ENCODE data around the gene CTXN1.
A peak's percentile ranks its signal among the peaks of the same experiment; 100 is the strongest.
"Not testable (repeated sequence)": the region's sequence is repeated elsewhere in the genome, so short reads cannot be mapped to it uniquely, and the experiment has no call there.

Gene CTXN1

DNA sequence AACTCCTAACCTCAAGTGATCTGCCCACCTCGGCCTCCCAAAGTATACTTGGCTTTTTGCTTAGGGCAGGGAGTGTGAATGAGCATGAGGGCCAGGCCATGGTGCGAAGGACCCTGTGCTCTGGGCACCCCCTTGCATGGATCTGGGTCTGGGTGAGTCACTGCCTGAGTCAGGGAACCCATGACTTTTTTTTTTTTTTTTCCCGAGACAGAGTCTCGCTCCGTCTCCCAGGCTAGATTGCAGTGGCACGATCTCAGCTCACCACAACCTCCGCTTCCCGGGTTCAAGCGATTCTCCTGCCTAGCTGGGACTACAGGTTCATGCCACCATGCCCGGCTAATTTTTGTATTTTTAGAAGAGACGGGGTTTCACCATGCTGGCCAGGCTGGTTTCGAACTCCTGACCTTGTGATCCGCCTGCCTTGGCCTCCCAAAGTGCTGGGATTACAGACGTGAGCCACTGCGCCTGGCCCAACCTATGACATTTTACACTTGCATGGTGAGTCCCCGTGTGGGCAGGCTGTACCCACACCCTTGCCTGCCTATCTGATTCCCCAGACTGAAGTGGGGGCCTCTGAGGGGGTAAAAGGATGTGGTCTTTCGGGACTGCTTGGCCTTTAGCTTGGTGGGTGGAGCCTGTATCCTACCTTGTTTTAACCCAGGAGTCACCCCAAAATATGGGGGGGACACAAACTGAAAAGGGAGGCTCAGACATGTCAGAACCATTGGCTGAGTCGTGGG, 32.4 kb downstream of the CTXN1 start:
- not testable (repeated sequence) for H3K9me3 Mint-ChIP-seq; H3K4me3 Mint-ChIP-seq; H3K27ac Mint-ChIP-seq; H3K36me3 Mint-ChIP-seq (ENCODE audit: low read depth); H3K4me1 Mint-ChIP-seq (ENCODE audit: low read depth)
- peaks cover 15% of the 10 kb centered on the region for H3K27me3 Mint-ChIP-seq

DNA sequence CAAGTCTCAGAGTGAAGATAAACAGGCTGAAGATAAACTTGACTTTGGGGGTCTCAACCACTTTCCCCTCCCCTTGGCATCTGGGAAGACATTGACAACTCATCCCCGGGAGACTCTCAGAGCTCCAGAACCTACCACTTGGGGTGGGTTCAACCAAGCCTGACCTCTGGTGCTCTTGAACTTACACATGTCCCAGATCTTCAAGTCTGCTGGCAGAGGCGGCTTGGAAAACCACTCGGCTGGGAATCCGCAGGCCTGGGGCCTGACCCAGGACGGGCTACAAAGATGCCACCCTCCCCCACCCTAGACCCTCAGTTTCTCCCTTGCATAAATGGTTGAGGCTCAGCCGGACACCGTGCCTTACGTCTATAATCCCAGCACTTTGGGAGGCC, 37.1 kb downstream of the CTXN1 start:
- Mint-ChIP-seq H3K27ac (no peak overlapping the region), H3K9me3 (no peaks in the 10 kb centered on the region), H3K27me3 (peaks cover 17% of the 10 kb centered on the region), H3K4me3 (no peak overlapping the region), H3K4me1 (ENCODE audit: low read depth) (peaks cover 4% of the 10 kb centered on the region), H3K36me3 (ENCODE audit: low read depth) (no peaks in the 10 kb centered on the region)

DNA sequence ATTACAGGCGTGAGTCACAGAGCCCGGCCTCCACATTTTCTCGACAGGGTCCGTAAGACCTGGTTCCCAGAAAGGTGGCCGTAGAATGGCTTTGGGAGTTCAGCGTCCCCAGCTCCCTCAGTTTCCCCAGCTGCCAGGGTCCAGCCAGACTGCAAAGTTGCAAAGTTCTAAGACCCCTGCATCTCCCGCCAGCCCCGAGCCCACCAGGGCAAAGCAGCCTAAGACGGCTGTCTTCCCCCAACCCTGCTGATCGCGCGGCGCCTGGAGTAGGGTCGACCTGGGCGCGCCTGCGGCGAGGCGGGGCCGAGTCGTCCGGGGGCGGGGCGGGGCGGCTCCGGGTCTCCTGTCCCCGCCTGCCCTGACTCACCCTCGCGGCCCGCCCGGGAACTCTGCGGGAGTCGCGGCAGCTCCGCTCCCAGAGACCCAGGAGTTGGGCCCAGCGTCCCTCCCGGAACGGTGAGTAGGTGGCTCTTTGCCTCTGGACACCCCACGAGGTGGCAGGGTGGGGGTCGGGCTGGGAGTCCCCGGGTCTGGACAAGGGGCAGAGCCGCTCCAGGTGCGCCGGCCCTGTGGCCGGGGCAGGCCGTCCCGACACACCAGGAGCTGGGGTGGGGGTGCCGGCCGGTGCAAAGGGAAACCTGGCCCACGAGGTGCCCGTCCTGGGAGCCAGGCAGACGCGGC, 37.6 kb downstream of the CTXN1 start, which contains the start of gene LRRC8E:
TSS of gene LRRC8E (plus strand) at position 366 of the 681 bp plus-strand sequence. CDS start 7,094 bp downstream, outside the sequence.
- Mint-ChIP-seq H3K4me3 (no peak within 1 kb of the TSS), H3K36me3 (ENCODE audit: low read depth) (no peaks in the 10 kb centered on the region), H3K27ac (no peak within 1 kb of the TSS), H3K9me3 (no peaks in the 10 kb centered on the region), H3K27me3 (peaks cover 17% of the 10 kb centered on the region), H3K4me1 (ENCODE audit: low read depth) (no peaks in the 10 kb centered on the region)

DNA sequence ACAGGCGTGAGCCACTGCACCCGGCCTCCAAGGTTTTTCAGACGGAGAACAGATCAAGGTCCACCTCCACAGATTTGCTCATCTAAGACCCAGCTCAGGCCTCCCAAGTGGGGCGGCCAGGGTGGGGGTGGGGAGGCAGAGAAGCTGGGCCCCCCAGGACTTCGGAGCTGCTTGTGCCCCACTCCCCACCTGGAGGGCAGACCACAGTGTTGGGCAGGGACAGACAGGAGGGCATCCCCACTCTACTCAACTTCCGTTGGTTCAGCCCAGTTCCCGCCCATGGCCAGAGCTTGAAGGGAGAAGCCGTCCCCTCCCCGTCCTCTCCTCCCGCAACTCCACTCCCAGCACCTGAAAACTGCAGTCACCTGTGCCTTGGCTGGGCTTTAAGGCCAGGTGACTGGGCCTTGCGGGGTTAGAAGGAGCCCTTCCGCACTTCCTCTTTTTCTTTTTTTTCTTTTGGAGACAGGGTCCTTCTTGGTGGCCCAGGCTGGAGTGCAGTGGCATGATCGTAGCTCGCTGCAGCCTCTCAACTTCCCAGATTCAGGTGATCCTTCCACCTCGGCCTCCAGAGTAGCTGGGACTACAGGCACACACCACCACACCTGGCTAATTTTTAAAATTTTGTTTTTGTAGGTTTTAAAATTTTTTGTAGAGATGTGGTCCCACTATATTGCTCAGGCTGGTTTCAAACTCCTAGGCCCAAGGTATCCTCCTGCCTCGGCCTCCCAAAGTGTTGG, 38.4 kb downstream of the CTXN1 start:
- no peak overlapping the region for H3K4me3 Mint-ChIP-seq
- H3K27me3 Mint-ChIP-seq: peaks cover 17% of the 10 kb centered on the region
- H3K27ac Mint-ChIP-seq: no peak overlapping the region
- H3K9me3 Mint-ChIP-seq: no peaks in the 10 kb centered on the region
- no peaks in the 10 kb centered on the region for H3K36me3 Mint-ChIP-seq (ENCODE audit: low read depth)
- no peaks in the 10 kb centered on the region for H3K4me1 Mint-ChIP-seq (ENCODE audit: low read depth)

DNA sequence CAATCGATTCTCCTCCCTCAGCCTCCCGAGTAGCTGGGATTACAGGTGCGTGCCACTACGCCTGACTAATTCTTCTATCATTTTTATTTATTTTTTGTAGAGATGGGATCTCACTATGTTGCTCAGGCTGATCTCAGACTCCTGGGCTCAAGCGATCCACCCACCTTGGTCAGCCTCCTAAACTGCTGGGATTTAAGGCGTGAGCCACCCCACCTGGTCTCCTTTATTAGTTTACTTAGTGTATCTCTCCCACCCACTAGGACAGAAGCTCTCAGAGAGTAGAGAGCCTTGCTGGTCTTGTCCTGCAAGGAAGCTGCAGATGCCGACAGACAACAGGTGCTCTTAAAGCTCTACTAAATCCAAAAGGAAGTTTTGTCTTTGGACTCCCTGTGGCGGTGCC, 40.1 kb downstream of the CTXN1 start:
- no peak overlapping the region for H3K4me3 Mint-ChIP-seq
- no peaks in the 10 kb centered on the region for H3K9me3 Mint-ChIP-seq
- no peaks in the 10 kb centered on the region for H3K4me1 Mint-ChIP-seq (ENCODE audit: low read depth)
- H3K36me3 Mint-ChIP-seq (ENCODE audit: low read depth): no peaks in the 10 kb centered on the region
- H3K27ac Mint-ChIP-seq: no peak overlapping the region
- H3K27me3 Mint-ChIP-seq: peaks cover 17% of the 10 kb centered on the region

DNA sequence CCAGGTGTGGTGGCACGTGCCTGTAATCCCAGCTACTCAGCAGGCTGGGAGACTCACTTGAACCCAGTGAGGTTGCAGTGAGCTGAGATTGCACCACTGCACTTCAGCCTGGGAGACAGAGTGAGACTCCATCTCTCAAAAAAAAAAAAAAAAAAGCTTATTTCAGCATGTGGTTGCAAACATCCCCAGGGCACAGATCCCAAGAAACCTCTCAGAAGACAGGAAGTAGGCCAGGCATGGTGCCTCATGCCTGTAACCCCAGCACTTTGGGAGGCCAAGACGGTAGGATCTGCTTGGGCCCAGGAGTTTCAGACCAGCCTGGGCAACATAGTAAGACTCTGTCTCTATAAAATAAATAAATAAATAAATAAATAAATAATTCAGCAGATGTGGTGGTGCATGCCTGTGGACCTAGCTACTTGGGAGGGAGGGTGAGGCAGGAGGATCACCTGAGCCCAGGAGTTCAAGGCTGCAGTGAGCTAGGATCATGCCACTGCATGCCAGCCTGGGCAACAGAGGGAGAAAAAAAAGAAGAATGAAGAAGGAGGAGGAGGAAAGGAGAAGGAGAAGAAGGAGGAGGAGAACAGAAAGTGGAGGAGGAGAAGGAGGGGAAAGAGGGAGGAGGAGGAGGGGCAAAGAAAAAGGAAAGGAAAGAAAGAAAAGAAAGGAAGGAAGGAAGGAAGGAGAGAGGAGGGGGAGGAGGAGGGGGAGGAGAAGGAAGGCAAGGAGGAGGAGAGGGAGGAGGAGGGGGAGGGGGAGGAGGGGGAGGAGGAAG, 42.0 kb downstream of the CTXN1 start:
- no peaks in the 10 kb centered on the region for H3K4me1 Mint-ChIP-seq (ENCODE audit: low read depth)
- H3K27me3 Mint-ChIP-seq: peaks cover 10% of the 10 kb centered on the region
- no peaks in the 10 kb centered on the region for H3K36me3 Mint-ChIP-seq (ENCODE audit: low read depth)
- no peak overlapping the region for H3K4me3 Mint-ChIP-seq
- H3K27ac Mint-ChIP-seq: no peak overlapping the region
- H3K9me3 Mint-ChIP-seq: no peaks in the 10 kb centered on the region

DNA sequence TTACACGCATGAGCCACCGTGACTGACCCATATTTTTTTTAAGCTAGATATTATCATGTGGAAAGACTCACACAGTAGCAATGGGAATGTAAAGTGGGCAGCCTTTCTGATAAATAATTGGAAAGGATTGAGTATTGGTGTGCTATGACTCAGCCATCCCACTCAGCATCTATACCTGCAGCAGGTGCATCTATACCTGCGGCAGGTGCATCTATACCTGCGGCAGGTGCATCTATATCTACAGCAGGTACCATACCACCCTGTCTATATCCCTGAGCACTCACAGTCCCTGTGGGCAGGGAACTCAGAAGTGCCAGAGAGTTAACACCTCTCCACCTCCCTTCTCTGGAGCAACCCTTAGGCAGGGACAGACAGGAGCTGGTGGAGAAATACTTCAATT, 42.8 kb downstream of the CTXN1 start:
- H3K4me3 Mint-ChIP-seq: no peak overlapping the region
- H3K27me3 Mint-ChIP-seq: peaks cover 7% of the 10 kb centered on the region
- no peaks in the 10 kb centered on the region for H3K9me3 Mint-ChIP-seq
- no peak overlapping the region for H3K27ac Mint-ChIP-seq
- no peaks in the 10 kb centered on the region for H3K4me1 Mint-ChIP-seq (ENCODE audit: low read depth)
- no peaks in the 10 kb centered on the region for H3K36me3 Mint-ChIP-seq (ENCODE audit: low read depth)

DNA sequence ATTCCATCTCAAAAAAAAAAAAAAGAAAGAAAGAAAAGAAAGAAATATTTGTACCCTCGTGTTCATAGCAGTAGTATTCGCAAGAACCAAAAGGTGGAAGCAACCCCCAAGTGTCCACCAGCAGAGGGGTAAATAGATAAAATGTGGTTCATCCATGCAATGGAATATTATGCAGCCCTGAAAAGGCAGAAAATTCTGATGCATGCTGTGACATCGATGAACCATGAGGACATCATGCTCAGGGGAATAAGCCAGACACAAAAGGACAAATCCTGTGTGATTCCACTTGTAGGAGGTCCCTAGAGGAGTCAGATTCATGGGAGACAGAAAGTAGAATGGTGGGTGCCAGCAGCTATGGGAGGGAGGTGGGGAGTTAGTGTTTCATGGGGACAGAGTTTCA, 44.0 kb downstream of the CTXN1 start:
- H3K4me3 Mint-ChIP-seq: no peak overlapping the region
- H3K27ac Mint-ChIP-seq: no peak overlapping the region
- peaks cover 7% of the 10 kb centered on the region for H3K27me3 Mint-ChIP-seq
- no peaks in the 10 kb centered on the region for H3K9me3 Mint-ChIP-seq
- no peaks in the 10 kb centered on the region for H3K4me1 Mint-ChIP-seq (ENCODE audit: low read depth)
- no peaks in the 10 kb centered on the region for H3K36me3 Mint-ChIP-seq (ENCODE audit: low read depth)

DNA sequence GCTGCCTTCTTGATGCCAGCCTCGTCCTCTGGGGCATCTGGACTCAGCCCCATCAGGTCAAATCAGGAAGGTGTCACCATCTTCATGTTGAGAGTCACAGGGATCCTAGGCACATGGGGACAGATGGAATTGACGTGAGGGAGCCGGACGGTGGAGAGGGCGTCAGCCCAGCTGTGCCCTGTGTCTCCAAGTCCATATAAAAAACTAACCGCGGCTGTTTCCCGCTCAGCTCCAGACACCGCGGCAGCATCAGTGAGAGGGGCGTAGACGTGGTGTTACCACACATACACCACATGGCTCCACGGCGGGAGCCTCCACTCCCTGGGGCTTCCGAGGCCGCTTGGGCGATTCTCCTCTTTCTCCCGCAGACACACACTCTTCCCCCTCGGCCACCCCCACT, 46.1 kb downstream of the CTXN1 start:
- H3K27ac Mint-ChIP-seq: no peak overlapping the region
- H3K4me1 Mint-ChIP-seq (ENCODE audit: low read depth): peaks cover 1% of the 10 kb centered on the region
- no peaks in the 10 kb centered on the region for H3K9me3 Mint-ChIP-seq
- no peak overlapping the region for H3K4me3 Mint-ChIP-seq
- peaks cover 4% of the 10 kb centered on the region for H3K27me3 Mint-ChIP-seq
- no peaks in the 10 kb centered on the region for H3K36me3 Mint-ChIP-seq (ENCODE audit: low read depth)

DNA sequence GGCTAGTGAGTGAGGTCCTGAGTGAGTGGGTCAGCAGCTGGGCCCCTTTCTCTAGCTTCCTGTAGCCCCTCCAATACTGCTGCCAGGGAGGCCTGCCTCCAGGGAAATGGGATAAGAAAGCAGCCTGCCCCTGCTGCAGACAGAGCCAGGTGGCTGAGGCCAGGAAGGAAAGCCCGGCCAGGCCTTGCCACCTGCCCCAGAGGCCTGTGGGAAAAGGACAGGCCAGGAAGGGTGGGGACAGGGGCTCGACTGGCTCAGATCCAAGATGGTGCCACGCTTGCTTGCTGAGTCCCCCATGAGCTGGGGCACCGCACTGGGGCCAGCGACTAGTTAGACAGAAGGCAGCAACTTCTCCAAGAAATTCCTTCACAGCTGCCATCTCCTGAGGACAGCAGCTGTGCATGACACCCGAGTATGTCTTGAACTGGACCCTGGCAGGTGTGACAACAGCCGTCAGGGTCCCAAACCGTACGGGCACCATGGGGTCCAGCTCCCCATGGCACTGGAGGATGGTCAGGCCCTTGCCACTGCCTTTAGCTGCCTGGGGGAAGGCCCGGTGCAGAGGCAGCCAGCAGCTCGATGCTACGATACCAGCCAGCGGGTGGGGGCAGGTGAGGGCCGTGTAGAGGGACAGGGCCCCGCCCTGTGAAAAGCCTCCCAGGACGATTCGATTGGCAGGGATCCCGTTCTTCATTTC, 46.7 kb downstream of the CTXN1 start:
- Mint-ChIP-seq H3K4me3 (no peak overlapping the region), H3K27me3 (peaks cover 7% of the 10 kb centered on the region), H3K36me3 (ENCODE audit: low read depth) (no peaks in the 10 kb centered on the region), H3K4me1 (ENCODE audit: low read depth) (peaks cover 5% of the 10 kb centered on the region), H3K9me3 (no peaks in the 10 kb centered on the region), H3K27ac (no peak overlapping the region)

GRCh38 chr19:7877249-7877836, 48.6 kb downstream of the CTXN1 start:
- H3K4me1 Mint-ChIP-seq (ENCODE audit: low read depth): peaks cover 8% of the 10 kb centered on the region

DNA sequence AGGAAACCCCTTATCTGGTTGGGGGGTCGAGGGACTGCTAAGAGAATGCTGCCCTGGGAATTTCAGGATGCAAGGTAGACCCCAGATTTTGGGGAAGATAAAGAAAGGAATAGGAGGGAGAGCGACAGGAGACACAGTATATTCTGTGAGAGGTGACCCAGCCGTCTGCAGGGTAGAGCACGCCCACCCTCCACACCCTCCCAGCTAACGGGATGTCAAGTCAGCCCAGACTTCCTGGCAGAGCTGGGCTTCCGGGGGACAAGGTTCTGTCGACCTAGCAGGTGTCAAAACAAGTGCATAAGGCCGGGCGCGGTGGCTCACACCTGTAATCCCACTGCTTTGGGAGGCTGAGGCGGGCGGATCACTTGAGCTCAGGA, 51.0 kb downstream of the CTXN1 start:
- Mint-ChIP-seq H3K4me1 (ENCODE audit: low read depth) (peaks cover 24% of the 10 kb centered on the region), H3K27me3 (peaks cover 24% of the 10 kb centered on the region), H3K27ac (no peak overlapping the region), H3K36me3 (ENCODE audit: low read depth) (no peaks in the 10 kb centered on the region), H3K9me3 (no peaks in the 10 kb centered on the region), H3K4me3 (no peak overlapping the region)

More at GRCh38 chr19:7877249-7877836, 48.6 kb downstream of the CTXN1 start:
- peaks cover 12% of the 10 kb centered on the region for H3K27me3 Mint-ChIP-seq
- no peak overlapping the region for H3K4me3 Mint-ChIP-seq
- H3K27ac Mint-ChIP-seq: peak overlapping the region; percentile 67
- H3K9me3 Mint-ChIP-seq: no peaks in the 10 kb centered on the region
- no peaks in the 10 kb centered on the region for H3K36me3 Mint-ChIP-seq (ENCODE audit: low read depth)

Data from stimulated activated naive CD8-positive, alpha-beta T cell treated with anti-CD3 and anti-CD28 coated beads, Interleukin-15, Interleukin-2, amounts not matched to agents 100 ng/mL and 50 ng/mL, for 24 hours (primary cell).